ENCODE results near the gene POLR3GL. TPM values are rescaled to one million over a fixed set of nuclear protein-coding genes. Genes with fewer than 3 reads are reported as not detected.
"Not testable (repeated sequence)": the region's sequence is repeated elsewhere in the genome, so short reads cannot be mapped to it uniquely, and the experiment has no call there.

POLR3GL gene, protein sequence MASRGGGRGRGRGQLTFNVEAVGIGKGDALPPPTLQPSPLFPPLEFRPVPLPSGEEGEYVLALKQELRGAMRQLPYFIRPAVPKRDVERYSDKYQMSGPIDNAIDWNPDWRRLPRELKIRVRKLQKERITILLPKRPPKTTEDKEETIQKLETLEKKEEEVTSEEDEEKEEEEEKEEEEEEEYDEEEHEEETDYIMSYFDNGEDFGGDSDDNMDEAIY
- 27.0 TPM for polyA plus RNA-seq (2012; ENCODE audit: missing spikeins)

DNA sequence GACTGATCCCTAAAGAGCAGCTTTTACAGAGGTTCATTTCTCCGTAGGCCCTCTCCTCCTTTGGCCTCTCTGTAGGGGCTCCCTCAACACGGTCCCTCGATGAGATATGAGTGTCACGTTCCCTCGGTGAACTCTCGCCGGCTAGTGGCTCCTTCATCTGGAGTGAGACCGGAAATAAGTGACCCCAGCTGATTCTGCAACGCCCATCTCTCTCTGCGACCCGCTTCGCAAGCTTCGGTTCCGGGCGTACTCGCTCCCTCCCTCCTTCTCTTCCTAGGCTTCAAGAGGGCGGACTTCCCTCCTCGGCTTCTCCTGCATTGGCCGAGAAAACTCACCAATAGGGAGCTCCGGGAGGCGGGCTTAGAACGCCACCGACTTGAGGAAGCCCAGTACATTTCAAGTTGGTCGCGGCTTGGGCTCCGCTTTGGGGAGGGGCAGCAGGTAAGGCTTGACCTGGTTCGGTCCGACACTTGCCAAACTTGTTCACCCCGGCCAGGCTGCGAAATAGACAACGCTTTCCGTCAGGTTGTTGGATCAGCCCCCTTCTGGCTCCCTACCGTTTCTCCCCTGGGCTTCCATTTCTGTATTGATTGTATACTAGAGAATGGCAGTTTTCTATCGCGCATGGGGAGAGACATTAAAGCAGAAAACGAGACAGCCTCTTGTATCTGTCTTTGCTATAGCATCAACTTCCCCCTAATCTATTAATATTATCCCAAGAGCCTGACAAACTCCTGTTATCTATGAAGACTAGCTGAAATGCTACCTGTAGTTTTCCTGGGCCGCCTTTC, at the start of gene POLR3GL, which contains the start of gene ANKRD34A:
Gene POLR3GL (plus strand): TSS at position 363 of the 791 bp plus-strand sequence. CDS start 10,176 bp downstream, outside the sequence.
Gene ANKRD34A (minus strand): TSS at position 248 of the 791 bp plus-strand sequence. CDS start 2,816 bp downstream, outside the sequence.
- peak; percentile 89 for TF ChIP-seq POLR2AphosphoS5 (IDR thresholded peaks at IDR 0.05; ENCODE audit: low read depth, low read length)
- TF ChIP-seq POLR2A (IDR thresholded peaks at IDR 0.05; ENCODE audit: low read depth, low read length), result peak; percentile 89
- peak; percentile 72; the same call in 1 of the 2 replicates for TF ChIP-seq TAF1 (IDR thresholded peaks at IDR 0.05; ENCODE audit: borderline replicate concordance, low read depth, low read length)
- FAIRE-seq (peak; percentile 84), DNase-seq (ENCODE audit: insufficient read length) (peak; percentile 82)

DNA sequence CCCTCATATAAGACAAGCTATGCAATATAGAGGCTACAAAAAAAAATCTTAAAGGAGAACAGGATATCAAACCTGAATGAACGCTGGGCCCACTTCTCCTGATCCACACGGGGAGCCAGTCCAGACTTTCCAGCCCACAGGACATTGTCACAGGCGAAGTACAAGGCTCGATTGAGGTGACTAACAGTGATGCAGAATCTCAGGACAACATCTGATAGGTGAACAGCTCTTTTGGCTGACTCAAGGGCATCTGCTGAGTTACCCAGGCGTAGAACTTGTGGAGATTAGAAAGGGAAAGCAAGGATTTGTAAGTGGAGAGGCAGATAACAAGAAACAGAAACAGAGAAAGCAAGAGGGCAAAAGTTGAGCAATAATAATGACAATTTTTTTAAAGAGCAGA, 47.7 kb upstream of the POLR3GL start:
- DNase-seq (ENCODE audit: insufficient read length) (no peak), FAIRE-seq (no peak)
- TF ChIP-seq POLR2A (IDR thresholded peaks at IDR 0.05; ENCODE audit: low read depth, low read length) (no peak), TAF1 (IDR thresholded peaks at IDR 0.05; ENCODE audit: borderline replicate concordance, low read depth, low read length) (no peak), POLR2AphosphoS5 (IDR thresholded peaks at IDR 0.05; ENCODE audit: low read depth, low read length) (no peak)

DNA sequence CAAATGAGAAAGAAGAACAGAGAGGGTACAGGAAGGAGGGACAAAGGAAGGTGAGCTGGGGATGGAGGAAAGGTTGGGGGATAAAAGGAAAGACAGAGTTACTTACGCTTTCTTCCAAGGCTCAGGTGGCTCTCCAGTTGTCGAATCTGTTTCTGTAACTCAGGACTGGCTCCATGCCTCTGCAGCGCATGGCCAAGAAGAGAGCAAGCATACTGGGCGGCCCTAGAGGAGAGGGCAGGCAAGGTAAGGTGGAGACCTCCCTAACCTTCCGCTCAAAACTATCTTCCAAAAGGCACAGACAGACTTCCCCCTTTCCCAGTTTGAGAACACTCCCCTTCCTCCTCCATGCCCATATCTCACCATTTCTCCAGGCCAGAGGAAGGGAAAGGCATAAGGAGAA, 46.9 kb upstream of the POLR3GL start:
- DNase-seq (ENCODE audit: insufficient read length), result no peak
- FAIRE-seq, result no peak
- no peak for TF ChIP-seq TAF1 (IDR thresholded peaks at IDR 0.05; ENCODE audit: borderline replicate concordance, low read depth, low read length)
- TF ChIP-seq POLR2A (IDR thresholded peaks at IDR 0.05; ENCODE audit: low read depth, low read length), result no peak

DNA sequence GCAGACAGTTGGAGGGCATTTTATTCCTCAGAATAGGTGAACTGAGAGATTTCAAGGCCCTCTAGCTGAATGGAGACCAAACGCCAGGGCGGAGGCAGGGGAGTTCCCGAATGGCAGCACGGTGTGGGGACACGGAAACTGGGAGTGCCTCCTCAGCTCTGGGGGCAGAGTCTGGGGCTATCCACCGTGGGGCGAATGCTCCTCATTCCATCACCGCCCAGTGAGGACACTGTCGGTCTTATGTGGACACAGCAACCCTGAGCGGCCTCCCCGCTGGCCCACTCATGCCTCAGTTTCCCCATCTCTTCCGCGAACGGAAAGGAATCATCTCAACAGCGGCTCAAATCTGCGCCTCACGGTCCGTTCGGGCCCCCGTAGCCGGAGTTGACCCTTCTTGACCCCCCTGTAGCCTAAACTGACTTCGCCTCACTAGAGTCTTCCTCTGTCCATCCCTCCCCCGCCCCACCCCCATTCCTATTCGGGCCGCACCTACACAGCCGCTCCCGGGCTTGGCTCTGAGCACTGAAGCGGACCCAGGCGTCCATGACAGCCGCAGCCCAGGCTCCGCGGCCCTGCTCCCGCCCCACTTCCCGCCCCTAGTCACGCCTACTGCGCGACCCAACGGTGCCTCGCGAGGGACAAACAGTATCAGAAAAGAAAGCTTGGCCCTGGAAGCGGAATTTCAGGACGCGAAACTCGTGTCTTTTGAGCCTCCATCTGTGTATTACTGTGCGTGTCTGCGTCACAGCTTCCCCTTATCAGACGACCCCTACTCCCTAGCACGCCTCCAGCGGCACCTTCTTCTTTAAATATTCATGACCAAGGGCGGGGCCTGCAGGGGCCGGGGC, 46.1 kb upstream of the POLR3GL start, which contains the start of gene PEX11B:
Gene PEX11B (minus strand): TSS at position 574 of the 848 bp plus-strand sequence. CDS start 29 bp downstream, at position 545.
- DNase-seq (ENCODE audit: insufficient read length), result peak; percentile 87
- TF ChIP-seq TAF1 (IDR thresholded peaks at IDR 0.05; ENCODE audit: borderline replicate concordance, low read depth, low read length) (peak; percentile 89), POLR2AphosphoS5 (IDR thresholded peaks at IDR 0.05; ENCODE audit: low read depth, low read length) (peak; percentile 41; the same call in 1 of the 2 replicates), POLR2A (IDR thresholded peaks at IDR 0.05; ENCODE audit: low read depth, low read length) (peak; percentile 78)
- peak; percentile 93 for FAIRE-seq

DNA sequence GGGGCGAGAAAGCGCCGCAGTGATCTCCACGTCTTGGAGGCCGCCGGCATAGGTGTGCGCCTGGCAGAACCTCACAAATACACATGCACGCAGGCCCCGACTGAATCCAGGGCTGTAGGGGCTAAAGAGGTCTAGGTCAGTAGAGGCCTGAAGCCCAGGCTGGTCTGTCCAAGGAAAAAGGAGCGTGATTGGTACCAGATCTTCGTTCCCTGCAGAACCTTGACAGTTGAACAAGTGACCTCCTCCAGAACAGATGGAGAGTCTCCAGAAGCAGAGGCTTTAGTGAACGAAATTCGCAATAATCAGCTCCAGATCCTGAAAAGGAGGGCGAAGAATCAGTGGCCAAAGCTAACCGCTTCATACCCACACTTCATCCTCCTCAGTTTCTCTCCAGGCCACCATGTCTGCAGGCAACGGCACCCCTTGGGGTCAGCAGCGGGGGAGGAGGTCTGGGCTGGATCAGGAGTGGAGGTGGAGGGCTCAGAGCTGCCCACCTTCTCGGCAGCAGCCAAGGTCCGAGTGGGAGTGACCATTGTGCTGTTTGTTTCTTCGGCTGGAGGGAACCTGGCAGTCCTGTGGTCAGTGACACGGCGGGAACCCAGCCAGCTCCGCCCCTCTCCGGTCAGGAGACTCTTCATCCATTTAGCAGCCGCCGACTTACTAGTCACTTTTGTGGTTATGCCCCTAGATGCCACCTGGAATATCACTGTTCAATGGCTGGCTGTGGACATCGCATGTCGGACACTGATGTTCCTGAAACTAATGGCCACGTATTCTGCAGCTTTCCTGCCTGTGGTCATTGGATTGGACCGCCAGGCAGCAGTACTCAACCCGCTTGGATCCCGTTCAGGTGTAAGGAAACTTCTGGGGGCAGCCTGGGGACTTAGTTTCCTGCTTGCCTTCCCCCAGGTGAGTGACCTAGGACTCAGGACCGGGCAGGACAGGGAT, 45.2 kb upstream of the POLR3GL start:
- FAIRE-seq (no peak), DNase-seq (ENCODE audit: insufficient read length) (peak; percentile 88)
- no peak for TF ChIP-seq TAF1 (IDR thresholded peaks at IDR 0.05; ENCODE audit: borderline replicate concordance, low read depth, low read length)
- no peak; the same call in 1 of the 2 replicates for TF ChIP-seq POLR2AphosphoS5 (IDR thresholded peaks at IDR 0.05; ENCODE audit: low read depth, low read length)
- peak; percentile 46; the same call in 1 of the 2 replicates for TF ChIP-seq POLR2A (IDR thresholded peaks at IDR 0.05; ENCODE audit: low read depth, low read length)

DNA sequence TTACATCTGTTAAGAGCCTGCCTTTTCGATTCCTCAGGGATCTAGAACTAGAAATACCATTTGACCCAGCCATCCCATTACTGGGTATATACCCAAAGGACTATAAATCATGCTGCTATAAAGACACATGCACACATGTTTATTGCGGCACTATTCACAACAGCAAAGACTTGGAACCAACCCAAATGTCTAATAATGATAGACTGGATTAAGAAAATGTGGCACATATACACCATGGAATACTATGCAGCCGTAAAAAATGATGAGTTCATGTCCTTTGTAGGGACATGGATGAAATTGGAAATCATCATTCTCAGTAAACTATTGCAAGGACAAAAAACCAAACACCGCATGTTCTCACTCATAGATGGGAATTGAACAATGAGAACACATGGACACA, 44.2 kb upstream of the POLR3GL start:
- DNase-seq (ENCODE audit: insufficient read length); FAIRE-seq: not testable (repeated sequence)

DNA sequence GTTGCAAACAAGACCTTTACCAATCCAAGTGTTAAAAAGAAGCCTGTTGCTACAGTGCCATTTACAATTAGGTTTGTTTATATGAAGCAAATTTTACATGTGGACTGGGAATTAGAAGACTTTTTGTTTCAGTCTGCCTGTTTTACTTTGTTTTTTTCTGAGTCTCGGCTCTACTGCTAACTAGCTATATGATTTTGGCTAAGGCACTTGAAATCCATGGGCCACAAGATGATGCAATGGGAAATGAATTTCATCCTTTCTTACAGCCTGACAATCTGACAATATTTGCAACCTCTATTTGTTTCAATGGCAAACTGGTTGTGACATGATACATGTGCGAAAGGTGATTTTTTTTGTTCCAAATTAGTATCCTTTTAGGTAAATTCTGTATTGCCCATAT, 42.2 kb upstream of the POLR3GL start:
- FAIRE-seq, result no peak
- DNase-seq (ENCODE audit: insufficient read length), result no peak

DNA sequence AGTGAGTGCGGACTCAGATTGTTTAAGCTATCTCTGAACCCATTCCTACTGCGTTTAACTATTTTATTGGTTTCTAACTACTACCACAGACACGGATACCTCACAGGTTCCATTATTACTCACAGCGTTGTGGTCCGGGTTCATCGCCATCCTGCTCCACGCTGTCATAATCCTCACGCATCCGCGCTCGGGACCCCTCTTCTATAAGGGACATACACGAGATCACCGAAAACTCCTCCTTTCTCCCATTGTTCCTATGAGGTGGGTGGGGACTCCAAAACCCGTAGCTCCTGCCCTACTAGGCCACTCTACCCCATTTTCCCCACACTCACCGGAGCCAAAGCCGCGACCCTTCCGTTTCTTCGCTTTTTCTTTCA, 37.8 kb upstream of the POLR3GL start:
- TF ChIP-seq POLR2A (IDR thresholded peaks at IDR 0.05; ENCODE audit: low read depth, low read length) (no peak), POLR2AphosphoS5 (IDR thresholded peaks at IDR 0.05; ENCODE audit: low read depth, low read length) (no peak), TAF1 (IDR thresholded peaks at IDR 0.05; ENCODE audit: borderline replicate concordance, low read depth, low read length) (no peak)
- FAIRE-seq, result no peak
- no peak for DNase-seq (ENCODE audit: insufficient read length)

More for the DNA sequence above, 42.2 kb upstream of the POLR3GL start:
- TF ChIP-seq POLR2A (IDR thresholded peaks at IDR 0.05; ENCODE audit: low read depth, low read length), result no peak
- no peak for TF ChIP-seq TAF1 (IDR thresholded peaks at IDR 0.05; ENCODE audit: borderline replicate concordance, low read depth, low read length)
- no peak for TF ChIP-seq POLR2AphosphoS5 (IDR thresholded peaks at IDR 0.05; ENCODE audit: low read depth, low read length)

DNA sequence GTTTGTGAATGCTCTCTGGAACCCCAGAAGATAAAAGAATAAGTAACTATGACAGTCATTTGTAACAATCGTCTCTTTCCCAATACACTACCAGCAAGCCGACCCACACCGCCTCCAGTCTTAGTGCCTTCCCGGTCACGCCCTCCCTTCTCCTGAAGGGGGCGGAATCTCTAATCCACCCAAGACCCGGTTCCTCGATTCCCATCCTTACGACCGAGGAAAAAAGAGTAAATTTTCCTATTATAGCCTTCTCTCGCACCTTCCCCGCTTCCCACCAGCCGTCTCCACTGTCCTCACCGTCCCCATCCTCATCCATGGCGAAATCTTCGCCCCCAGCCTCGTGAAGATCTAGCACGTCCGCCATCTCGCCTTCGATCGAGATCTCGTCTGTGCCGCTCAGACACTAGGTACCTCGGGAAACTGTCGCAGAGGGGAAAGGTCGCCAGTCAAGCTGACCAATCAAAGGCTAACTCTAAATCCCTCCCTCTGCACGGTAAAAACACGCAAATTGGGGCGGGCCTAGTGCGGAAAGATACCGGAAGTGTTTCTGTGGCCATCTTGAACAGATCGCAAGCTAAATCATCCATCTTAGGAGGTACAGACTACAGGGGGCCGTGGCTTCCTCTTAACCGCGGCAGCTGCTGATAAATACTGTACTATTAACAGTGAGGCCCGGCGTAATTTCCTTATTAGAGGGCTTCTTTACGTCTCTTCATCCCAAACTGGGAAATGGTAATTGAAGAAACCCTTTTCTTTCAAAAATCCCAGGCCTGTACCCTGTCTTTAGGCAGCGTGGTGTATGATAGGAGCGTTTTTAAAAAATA, 37.2 kb upstream of the POLR3GL start, which contains the start of gene RBM8A:
Gene RBM8A (minus strand): TSS at position 422 of the 824 bp plus-strand sequence. CDS start 58 bp downstream, at position 364.
- TF ChIP-seq POLR2A (IDR thresholded peaks at IDR 0.05; ENCODE audit: low read depth, low read length) (peak; percentile 98), POLR2AphosphoS5 (IDR thresholded peaks at IDR 0.05; ENCODE audit: low read depth, low read length) (peak; percentile 96), TAF1 (IDR thresholded peaks at IDR 0.05; ENCODE audit: borderline replicate concordance, low read depth, low read length) (peak; percentile 74)
- peak; percentile 97 for FAIRE-seq
- DNase-seq (ENCODE audit: insufficient read length), result peak; percentile 58
